ENCODE data around the gene PANK1. TPM values are rescaled to one million over a fixed set of nuclear protein-coding genes. Genes with fewer than 3 reads are reported as not detected.
A peak's percentile ranks its signal among the peaks of the same experiment; 100 is the strongest.

PANK1 gene
- 5.8 and 7.8 TPM in 2 replicates for total RNA-seq

DNA sequence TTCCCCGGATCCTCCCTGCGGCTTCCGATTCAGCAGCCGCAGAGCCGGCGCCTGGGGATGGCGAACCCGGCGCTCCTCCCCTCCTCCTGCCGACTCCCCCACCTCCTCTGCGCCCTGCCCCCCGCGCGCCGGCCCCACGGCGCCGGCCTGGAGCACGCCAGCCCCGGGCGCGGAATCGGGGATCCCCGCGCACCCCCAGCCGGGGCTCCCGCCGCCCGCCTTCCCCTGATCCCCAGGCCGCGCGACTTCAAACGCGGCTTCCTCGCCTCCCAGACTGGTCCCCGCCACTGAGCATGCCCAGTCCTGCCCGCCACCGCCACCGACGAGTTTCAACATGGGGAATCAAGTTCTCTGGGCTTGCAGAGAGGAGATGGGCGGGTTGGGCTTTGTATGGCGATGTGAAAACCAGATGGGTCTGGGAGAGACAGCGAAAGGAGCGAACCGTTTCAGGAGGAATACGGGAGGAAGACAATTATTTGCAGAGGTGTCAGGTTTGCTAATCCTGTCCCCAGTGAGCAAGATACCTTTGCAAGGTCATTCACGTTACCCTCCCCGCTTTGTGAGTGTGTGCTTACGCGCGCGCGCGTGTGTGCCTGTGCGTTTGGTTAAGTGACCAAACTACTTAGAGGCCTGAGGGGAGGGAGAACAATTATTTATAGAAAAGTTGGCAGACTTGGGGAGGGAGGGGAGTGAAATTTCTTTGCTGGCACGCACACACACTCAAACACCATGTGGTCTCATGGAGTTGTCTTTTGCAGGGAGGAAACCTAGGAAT, at the start of gene PANK1:
TSS of gene PANK1 (minus strand) at position 276 of the 775 bp plus-strand sequence. CDS start 351 bp downstream, outside the sequence.
- H3K4me3 ChIP-seq (ENCODE audit: low read depth, low read length), result peak within 1 kb of the TSS; percentile 84
- DNase-seq (ENCODE audit: low read depth), result no peak
- TF ChIP-seq, protein P1, sequence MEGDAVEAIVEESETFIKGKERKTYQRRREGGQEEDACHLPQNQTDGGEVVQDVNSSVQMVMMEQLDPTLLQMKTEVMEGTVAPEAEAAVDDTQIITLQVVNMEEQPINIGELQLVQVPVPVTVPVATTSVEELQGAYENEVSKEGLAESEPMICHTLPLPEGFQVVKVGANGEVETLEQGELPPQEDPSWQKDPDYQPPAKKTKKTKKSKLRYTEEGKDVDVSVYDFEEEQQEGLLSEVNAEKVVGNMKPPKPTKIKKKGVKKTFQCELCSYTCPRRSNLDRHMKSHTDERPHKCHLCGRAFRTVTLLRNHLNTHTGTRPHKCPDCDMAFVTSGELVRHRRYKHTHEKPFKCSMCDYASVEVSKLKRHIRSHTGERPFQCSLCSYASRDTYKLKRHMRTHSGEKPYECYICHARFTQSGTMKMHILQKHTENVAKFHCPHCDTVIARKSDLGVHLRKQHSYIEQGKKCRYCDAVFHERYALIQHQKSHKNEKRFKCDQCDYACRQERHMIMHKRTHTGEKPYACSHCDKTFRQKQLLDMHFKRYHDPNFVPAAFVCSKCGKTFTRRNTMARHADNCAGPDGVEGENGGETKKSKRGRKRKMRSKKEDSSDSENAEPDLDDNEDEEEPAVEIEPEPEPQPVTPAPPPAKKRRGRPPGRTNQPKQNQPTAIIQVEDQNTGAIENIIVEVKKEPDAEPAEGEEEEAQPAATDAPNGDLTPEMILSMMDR (conservative IDR thresholded peaks at IDR 0.05; ENCODE audit: low read depth, low read length), result no peak

DNA sequence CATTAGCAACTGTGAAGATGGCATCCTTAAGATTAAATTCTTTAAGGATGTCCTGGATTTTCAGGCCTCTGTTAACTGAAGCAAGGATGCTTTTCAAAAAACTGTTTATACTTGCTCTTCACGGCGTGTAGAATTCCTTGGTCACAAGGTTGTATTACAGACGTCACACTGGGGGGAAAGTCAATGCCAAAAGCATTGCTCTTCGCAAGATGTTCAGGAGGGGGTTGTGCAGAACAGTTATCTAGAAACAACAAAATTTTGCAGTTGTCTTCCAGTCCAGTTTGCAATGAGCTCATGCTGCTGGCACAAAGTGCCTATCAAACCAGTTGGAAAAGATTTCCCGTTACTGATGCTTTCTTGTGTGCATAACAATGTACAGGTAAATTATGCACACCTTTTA, 48.1 kb upstream of the PANK1 start:
- H3K4me3 ChIP-seq (ENCODE audit: low read depth, low read length), result no peak overlapping the region
- TF ChIP-seq, protein P1 (conservative IDR thresholded peaks at IDR 0.05; ENCODE audit: low read depth, low read length), result no peak
- DNase-seq (ENCODE audit: low read depth), result no peak

DNA sequence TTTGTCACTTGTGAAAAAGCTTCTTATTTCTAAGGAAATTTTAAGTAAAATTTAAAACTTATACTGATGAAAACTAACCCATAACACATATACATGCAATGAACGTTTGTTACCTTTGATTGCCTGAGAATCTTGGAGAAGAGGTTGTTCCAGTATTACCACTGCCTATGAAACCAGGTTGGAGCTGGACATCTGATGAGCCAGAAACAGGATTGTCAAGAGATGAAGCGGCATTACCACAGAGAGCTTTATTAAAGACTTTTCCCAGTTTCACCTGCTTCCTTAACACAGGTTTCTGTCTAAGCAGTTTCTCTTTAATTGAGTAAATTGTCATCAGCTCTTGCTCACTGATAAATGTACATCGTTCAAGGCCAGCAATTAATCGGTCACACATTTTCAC, 47.4 kb upstream of the PANK1 start:
- TF ChIP-seq, protein P1 (conservative IDR thresholded peaks at IDR 0.05; ENCODE audit: low read depth, low read length), result no peak
- DNase-seq (ENCODE audit: low read depth), result no peak
- no peak overlapping the region for H3K4me3 ChIP-seq (ENCODE audit: low read depth, low read length)

DNA sequence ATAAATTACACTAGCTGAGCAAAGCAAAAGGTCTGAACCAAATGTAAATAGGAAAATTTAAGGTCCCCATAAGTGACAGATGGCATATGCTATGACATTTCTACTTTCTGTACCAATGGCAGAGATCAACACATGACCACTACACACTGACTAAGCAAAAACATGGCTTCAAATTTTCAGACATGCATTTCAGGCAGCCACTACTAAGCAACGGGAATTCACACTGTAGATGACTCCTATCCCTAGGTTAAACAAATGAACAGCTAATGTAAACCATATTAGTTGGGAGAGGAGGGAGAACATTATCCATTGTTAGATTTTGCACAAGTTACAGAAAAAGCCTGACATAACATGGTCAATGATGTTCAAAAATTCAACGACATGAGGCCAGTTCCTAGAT, 45.0 kb upstream of the PANK1 start:
- no peak overlapping the region for H3K4me3 ChIP-seq (ENCODE audit: low read depth, low read length)
- TF ChIP-seq, protein P1 (conservative IDR thresholded peaks at IDR 0.05; ENCODE audit: low read depth, low read length), result no peak
- no peak for DNase-seq (ENCODE audit: low read depth)

DNA sequence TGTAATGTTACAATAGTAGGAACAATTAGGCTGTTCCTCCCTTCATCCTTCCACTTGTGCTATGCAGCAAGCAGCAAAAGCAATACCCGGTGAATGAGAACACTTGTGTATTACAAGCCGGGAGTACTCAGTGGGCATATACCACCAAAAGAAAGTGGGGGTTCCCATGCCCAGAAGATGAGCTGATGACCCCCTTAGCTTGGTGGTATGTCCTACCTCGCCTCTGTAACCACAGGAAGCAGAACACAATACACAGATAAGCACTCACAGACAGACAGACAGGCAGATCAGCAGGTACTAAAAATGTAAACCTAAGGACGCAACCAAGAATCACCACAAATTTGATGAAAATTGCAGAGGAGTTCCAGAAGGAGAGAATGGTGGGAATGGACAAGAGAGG, 40.9 kb upstream of the PANK1 start:
- DNase-seq (ENCODE audit: low read depth), result no peak
- no peak overlapping the region for H3K4me3 ChIP-seq (ENCODE audit: low read depth, low read length)
- TF ChIP-seq, protein P1 (conservative IDR thresholded peaks at IDR 0.05; ENCODE audit: low read depth, low read length), result no peak

DNA sequence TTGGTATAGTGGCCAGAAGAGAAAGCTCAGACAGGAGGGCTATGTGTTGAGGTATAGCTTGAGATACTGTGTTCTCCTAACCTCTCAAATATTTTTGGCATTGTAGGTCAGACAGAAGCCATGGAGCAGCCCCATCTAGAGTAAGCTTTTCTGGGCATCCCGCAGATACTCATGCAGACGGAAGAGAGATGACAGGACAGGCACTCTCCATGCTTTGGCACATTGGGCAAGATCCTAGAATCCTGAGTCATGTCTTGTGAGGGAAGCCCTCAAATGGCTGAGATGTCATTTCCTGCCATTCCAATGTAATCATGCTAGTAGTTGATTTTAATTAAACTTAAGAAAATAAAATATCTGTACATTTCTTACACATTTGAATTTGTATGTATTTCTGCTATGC, 39.6 kb upstream of the PANK1 start:
- DNase-seq (ENCODE audit: low read depth), result no peak
- TF ChIP-seq, protein P1 (conservative IDR thresholded peaks at IDR 0.05; ENCODE audit: low read depth, low read length), result no peak
- H3K4me3 ChIP-seq (ENCODE audit: low read depth, low read length), result no peak overlapping the region

DNA sequence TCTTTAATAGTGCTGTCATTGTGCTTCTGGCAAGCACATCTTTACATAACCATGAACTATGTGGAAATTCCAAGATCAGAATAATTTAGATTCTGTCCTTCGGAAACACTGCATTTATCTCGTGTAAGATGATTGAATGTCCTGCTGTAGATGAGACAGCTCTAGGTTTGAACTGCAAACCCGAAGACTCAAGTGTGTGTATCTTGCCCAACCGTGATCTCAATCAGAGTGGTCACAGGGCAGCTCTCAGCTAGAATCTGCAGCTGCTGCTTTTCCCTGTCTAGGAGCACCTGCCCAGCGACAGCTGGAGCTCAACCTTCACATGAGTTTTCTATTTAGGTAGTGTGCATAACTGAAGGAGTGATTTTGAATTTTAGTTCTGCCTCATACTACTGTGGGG, 38.8 kb upstream of the PANK1 start:
- no peak overlapping the region for H3K4me3 ChIP-seq (ENCODE audit: low read depth, low read length)
- TF ChIP-seq, protein P1 (conservative IDR thresholded peaks at IDR 0.05; ENCODE audit: low read depth, low read length), result no peak
- DNase-seq (ENCODE audit: low read depth), result no peak
